AG04449 (cell line): ENCODE results near the gene RBM17.

Experiments
- CTCF ChIA-PET: fragments of 350-600 bp; formaldehyde crosslinking; extraction: SDS; loops from one replicate; lab custom pipeline; 2021; ENCODE audit warnings: antibody characterized with exemption; lab: Yijun Ruan, JAX
- POLR2A ChIA-PET: fragments of 400-600, 350-600 bp; formaldehyde crosslinking; extraction: SDS; loops from one replicate; lab custom pipeline; 2020; ENCODE audit warnings: antibody characterized with exemption, inconsistent platforms; lab: Yijun Ruan, JAX
- DNase-seq: peaks from one replicate; pipeline ENCODE4 v3.0.0-alpha.2; 2010; ENCODE audit warnings: low read depth, low spot score
- H3K4me3 ChIP-seq: 2 replicates; pipeline ENCODE4 v1.5.1; 2011; ENCODE audit warnings: low read depth, mild to moderate bottlenecking, control low read depth, low read length
- TF ChIP-seq, protein P1 (sequence below): IDR thresholded peaks from one replicate; pipeline ENCODE4 v1.5.1; 2011; ENCODE audit warnings: mild to moderate bottlenecking, moderate library complexity, low read length, control low read depth, inconsistent platforms; ENCODE audit not compliant: insufficient read depth; ENCODE audit errors: missing control alignments

The RBM17 gene

DNA sequence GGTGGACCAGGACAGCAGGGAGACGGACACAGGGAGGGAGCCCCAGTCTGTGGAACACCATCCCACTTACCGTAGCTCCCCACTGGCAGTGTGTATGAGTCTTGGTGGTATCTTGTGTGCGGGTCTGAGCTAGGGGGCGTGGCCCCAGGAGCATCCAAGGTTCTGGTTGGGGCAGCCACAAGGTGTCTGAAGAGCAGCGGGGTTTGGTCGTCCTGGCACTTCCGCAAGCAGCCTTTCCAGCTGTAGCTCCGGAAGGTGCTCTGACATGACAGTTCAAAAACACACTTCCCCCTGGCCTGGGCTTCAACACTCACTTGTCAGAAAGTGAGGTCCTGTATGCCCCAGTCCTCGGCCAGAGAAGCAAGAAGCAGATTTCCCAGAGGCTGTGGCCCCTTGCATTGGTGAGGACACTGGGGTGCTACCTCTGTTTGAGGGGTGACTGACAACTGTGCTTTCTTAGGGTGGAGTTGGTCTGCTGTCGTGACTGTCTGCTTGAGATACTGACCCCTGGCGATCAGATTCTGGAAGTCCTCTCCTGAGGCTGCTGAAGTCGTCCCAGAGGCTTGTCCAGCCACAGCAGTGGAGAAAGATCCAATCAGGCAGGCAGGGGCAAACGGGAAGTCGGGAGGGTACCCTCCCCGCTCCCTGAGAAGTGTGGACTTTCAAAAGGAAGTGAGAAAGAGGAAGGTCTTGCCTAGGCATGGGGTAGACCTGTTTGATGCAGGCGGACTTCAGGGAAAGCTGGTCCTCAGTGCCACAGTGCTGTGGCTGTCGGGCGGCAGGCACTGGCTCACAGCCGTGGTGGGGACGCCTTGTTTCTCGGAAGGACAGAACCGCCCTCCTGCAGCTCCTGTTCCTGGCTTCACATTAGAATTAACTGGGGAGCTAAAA, 62.5 kb downstream of the RBM17 start:
- TF ChIP-seq, protein P1, sequence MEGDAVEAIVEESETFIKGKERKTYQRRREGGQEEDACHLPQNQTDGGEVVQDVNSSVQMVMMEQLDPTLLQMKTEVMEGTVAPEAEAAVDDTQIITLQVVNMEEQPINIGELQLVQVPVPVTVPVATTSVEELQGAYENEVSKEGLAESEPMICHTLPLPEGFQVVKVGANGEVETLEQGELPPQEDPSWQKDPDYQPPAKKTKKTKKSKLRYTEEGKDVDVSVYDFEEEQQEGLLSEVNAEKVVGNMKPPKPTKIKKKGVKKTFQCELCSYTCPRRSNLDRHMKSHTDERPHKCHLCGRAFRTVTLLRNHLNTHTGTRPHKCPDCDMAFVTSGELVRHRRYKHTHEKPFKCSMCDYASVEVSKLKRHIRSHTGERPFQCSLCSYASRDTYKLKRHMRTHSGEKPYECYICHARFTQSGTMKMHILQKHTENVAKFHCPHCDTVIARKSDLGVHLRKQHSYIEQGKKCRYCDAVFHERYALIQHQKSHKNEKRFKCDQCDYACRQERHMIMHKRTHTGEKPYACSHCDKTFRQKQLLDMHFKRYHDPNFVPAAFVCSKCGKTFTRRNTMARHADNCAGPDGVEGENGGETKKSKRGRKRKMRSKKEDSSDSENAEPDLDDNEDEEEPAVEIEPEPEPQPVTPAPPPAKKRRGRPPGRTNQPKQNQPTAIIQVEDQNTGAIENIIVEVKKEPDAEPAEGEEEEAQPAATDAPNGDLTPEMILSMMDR: peak; percentile 72
- POLR2A ChIA-PET: interaction anchor here (0.9 to 2.0 kb wide), 2 partner anchors 52 to 250 kb away, joined by 3 to 6 read pairs; partner anchors contain the start of gene PFKFB3
- no peak for DNase-seq
- CTCF ChIA-PET: interaction anchor here (0.8 to 4.8 kb wide), 24 partner anchors 8 to 254 kb away, joined by 3 to 24 read pairs (median 4); partner anchors contain the start of genes PFKFB3 and RBM17
- no peak overlapping the region for H3K4me3 ChIP-seq

GRCh38 chr10:6153845-6154244, 65.0 kb downstream of the RBM17 start:
- TF ChIP-seq, protein P1: no peak
- DNase-seq: no peak
- H3K4me3 ChIP-seq: no peak overlapping the region
- POLR2A ChIA-PET: no interaction called here
- CTCF ChIA-PET: interaction anchor here (0.7 to 4.8 kb wide), 7 partner anchors 11 to 66 kb away, joined by 3 to 24 read pairs (median 6); partner anchors contain the start of genes PFKFB3 and RBM17

- CTCF ChIA-PET: interaction anchor here (1.0 to 1.6 kb wide), 2 partner anchors 45 to 48 kb away, joined by 3 to 5 read pairs; no protein-coding TSS in a partner anchor
These were observed 65.7 kb downstream of the RBM17 start for GRCh38 chr10:6154566-6154965.

GRCh38 chr10:6158276-6158675, 69.4 kb downstream of the RBM17 start:
- TF ChIP-seq, protein P1: no peak
- ChIA-PET CTCF (interaction anchor here (1.5 to 2.8 kb wide), 2 partner anchors 44 to 243 kb away, joined by 9 to 12 read pairs; partner anchors contain the start of gene PFKFB3), POLR2A (interaction anchor here (1.2 to 1.5 kb wide), 2 partner anchors 22 to 44 kb away, joined by 3 to 7 read pairs; partner anchors contain the start of gene PFKFB3)
- DNase-seq: no peak
- H3K4me3 ChIP-seq: no peak overlapping the region

More at GRCh38 chr10:6154566-6154965, 65.7 kb downstream of the RBM17 start:
- TF ChIP-seq, protein P1: no peak
- DNase-seq: no peak
- POLR2A ChIA-PET: no interaction called here
- H3K4me3 ChIP-seq: no peak overlapping the region

DNA sequence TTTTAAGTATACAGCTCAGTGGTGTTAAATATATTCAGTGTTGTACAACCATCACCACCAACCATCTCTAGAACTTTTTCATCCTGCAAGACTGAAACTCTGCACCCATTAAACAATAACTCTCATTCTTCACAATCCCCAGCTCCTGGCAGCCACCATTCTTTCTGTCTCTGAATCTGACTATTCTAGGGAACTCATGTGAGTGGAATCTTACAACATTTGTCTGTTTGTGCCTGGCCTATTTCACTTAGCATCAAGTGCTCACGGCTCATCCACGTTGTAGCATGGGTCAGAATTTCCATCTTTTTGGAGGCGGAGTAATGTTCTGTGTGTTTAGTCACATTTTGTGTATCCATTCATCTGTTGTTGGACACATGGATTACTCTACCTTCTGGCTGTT, 73.1 kb downstream of the RBM17 start:
- no peak overlapping the region for H3K4me3 ChIP-seq
- TF ChIP-seq, protein P1: no peak
- CTCF ChIA-PET: interaction anchor here (0.8 to 3.8 kb wide), 7 partner anchors 9 to 240 kb away, joined by 3 to 20 read pairs (median 4); partner anchors contain the start of gene PFKFB3
- POLR2A ChIA-PET: interaction anchor here (0.8 kb wide), 1 partner anchor 41 kb away, joined by 3 read pairs; the partner anchor contains the start of gene PFKFB3
- DNase-seq: no peak
